GM10266 (cell line): ENCODE measurements around the gene NECAB2.
"Not testable (repeated sequence)": the region's sequence is repeated elsewhere in the genome, so short reads cannot be mapped to it uniquely, and the experiment has no call there.

ENCODE experiments used
- DNase-seq: peaks from one replicate; pipeline ENCODE4 v3.0.0; 2012; ENCODE audit errors: extremely low spot score
- TF ChIP-seq, protein P1 (sequence below): IDR thresholded peaks from 2 replicates; pipeline ENCODE4 v1.5.1; 2012; ENCODE audit warnings: mild to moderate bottlenecking, low read depth; ENCODE audit not compliant: control insufficient read depth, insufficient read depth; ENCODE audit errors: missing control alignments

The NECAB2 gene

DNA sequence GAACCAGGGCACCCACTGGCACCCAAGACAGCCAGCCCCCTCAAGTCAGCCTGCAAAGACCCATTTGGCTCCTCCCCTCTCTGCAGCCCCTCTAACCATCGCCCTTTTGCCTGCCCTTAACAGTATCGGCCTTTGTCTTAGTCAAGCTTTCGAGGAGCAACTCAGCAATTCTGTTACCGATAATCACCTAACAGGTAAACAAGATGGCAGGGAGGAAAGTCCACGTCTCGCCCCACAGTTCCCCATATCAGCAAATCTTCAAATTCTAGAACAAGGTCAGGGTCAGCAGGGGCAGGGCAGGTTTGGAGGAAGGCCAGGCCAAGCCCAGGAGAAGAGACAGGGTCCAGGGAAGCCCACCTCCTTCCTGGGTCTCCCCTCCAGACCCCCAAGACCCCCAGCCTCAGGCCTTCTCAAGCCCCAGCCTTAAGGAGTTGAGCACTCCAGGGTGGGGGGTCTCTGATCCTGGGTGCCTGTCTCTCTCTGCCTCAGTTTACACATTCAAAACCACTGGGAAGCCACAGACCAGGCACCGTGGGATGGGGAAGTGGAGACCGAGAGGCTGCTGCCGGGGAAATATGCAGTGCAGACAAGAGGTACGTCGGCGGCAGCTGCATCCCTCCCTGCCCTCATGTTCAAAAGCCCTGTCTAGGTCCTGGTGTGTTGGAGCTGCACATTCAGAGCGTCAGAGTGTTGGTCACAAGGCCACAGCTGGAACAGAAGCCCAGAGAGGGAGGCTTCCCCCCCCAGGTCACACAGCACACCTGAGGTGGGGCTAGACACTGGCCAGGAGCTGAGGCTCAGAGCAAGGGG lies 18.9 kb upstream of the NECAB2 start:
- TF ChIP-seq, protein P1, sequence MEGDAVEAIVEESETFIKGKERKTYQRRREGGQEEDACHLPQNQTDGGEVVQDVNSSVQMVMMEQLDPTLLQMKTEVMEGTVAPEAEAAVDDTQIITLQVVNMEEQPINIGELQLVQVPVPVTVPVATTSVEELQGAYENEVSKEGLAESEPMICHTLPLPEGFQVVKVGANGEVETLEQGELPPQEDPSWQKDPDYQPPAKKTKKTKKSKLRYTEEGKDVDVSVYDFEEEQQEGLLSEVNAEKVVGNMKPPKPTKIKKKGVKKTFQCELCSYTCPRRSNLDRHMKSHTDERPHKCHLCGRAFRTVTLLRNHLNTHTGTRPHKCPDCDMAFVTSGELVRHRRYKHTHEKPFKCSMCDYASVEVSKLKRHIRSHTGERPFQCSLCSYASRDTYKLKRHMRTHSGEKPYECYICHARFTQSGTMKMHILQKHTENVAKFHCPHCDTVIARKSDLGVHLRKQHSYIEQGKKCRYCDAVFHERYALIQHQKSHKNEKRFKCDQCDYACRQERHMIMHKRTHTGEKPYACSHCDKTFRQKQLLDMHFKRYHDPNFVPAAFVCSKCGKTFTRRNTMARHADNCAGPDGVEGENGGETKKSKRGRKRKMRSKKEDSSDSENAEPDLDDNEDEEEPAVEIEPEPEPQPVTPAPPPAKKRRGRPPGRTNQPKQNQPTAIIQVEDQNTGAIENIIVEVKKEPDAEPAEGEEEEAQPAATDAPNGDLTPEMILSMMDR = no peak
- DNase-seq = no peak

DNA sequence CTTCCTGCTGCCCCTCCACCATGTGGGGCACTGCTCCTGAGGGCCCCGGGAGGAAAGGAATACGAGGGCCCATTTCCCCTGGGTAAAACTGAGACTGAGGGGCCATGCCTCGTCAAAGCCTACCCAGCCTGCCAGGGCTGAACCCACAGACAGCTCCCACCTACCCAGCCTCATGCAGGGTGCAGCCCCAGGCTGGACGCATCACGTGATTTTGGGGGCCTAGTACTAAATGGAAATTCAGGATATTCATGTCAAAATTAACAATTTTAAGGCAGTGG lies 18.4 kb upstream of the NECAB2 start:
- TF ChIP-seq, protein P1 = no peak
- no peak for DNase-seq

DNA sequence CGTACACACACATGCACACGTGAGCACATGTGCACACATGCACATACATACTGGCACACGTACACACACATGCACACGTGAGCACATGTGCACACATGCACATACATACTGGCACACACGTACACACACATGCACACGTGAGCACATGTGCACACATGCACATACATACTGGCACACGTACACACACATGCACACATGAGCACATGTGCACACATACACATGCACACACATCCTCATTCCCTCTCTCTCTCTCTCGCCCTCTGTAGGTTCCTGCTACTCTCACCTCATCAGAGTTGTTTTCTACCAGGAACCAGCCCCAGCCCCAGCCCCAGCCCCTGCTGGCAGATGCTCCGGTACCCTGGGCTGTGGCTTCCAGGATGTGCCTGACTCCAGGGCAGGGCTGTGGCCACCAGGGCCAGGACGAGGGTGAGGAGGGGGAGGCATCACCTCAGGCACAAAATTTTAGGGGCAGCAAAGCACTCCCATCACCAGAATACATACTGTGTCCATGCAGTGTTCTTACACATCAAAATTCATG lies 17.1 kb upstream of the NECAB2 start:
- DNase-seq = not testable (repeated sequence)

DNA sequence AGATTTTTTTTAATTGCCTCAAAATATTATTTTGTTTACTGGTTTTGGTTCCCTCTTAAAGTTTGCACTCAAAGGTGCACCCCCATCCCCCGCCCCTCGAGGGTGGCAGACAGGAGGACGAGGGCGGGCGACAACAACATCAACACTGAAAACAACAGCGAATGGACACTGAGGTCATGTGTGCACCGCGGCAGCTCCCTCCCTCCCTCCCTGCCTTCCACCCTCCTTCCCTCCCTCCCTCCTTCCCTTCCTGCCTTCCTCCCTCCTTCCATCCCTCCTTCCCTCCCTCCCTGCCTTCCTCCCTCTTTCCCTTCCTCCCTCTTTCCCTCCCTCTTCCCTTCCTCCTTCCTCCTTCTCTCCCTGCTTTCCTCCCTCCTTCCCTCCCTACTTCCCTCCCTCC lies 16.5 kb upstream of the NECAB2 start:
- TF ChIP-seq, protein P1 = no peak

DNA sequence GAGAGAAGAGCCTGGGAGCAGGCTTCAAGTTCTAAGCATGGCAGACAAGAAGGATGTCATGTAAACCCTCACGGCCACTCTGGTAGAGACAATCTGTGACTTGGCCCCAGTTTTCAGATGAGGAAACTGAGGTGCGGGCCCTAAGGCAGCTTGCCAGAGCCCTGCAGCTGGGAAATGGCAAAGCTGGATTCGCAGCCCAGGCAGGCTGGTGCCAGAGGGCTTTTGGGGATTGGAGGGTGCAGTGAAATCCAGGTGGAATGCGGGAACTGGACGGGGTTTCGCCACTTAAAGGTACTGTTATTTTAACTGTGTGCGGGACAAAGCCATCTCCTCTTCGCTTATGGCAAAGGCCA lies 15.5 kb upstream of the NECAB2 start:
- no peak for DNase-seq
- TF ChIP-seq, protein P1 = no peak

More for the DNA sequence above, 16.5 kb upstream of the NECAB2 start:
- DNase-seq = no peak

DNA sequence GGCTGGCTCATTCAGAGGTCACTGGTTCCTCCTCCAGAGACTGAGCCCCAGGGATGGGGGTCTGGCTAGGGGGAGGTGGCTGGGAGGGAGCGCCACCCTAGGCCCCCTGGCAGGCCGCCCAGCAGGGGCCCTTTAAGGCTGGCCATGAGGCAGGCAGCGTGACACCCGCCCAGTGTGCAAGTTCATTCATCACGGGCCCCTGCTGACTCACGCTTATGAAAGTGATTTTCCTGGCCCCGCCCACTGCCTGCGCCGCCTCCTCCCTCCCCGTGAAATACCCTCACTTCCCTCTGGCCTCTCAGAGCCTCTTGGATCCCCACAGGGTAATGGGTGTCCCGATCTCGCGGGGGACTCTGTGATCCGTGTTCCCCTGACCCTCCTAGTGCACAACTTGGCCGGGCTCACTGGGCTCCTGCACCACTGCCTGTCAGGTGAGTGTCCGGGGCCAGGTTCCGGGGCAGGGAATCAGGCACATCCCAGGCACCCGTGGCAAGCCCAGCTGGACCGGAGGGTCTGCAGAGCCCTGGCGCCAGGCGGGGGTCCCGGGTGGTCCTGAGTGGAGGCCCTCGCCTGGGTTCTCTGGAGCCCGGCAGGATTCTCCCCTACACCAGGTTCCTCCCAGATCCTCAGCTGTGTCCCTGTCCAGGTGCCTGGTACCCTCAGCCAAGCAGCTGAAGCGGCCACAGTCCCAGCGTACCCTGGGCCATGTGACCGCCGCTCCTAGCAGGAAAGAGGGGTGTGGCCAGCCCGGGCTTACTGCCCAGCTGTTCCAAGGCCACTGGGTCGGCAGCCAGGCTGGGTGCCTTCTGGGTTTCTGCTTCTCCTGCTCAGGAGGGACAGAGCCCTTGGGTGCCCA lies 14.9 kb upstream of the NECAB2 start, which contains the start of gene OSGIN1:
Gene OSGIN1 (plus strand): TSS at position 301 of the 856 bp plus-strand sequence. CDS start 4,432 bp downstream, outside the sequence.
- TF ChIP-seq, protein P1 = no peak
- peak; percentile 82 for DNase-seq

DNA sequence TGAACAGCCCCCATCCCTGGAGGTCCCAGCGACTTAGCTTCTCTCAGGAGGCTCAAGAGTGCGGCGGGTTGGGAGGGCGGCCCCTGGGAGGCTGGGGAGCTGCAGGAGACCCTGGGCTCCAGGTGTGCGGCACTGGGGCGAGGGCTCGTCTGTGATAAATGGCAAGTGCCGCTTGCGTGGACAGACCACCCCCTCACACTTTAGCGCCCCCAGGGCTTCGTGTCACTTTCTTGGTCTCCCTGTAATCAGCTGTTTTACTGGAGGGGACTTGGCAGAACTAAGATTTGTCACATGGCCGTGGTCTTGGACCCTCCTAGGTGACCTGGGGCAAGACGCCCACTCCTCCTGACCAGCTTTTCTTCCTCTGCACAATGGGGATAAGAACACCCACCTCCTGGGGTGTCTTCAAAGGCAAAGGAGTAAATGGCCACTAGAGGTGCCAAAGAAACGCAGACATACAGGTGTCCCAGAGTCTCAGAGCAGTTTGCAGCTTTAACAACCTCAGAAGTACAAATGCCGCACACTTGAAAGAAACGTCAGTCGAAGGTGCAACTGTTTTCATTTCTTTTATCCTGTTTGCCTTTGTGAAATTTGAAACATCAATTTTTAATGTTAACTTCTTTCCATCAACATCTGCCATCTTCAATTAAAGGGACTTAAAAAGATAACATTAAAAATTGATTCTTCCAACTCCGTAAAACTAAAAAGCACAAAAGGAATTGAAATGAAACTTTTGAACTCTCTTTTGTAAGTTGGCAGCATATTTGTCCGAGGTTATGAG lies 14.1 kb upstream of the NECAB2 start:
- TF ChIP-seq, protein P1 = peak; percentile 53
- DNase-seq = peak; percentile 58
